Peyer's patch (tissue), 4 donors: Measurements from ENCODE around the gene LYPLA2. TPM values are rescaled to one million over a fixed set of nuclear protein-coding genes. Genes with fewer than 3 reads are reported as not detected.
A peak's percentile ranks its signal among the peaks of the same experiment; 100 is the strongest.

ENCODE experiments used
- DNase-seq, 3 donors: peaks; one replicate each; pipeline ENCODE4 v3.0.0-alpha.2; 2017 to 2019
- H3K27ac ChIP-seq, 4 donors: fragments of 200-600 bp; sonication (generic); one replicate each; pipeline ENCODE4 v1.5.1; 2016 to 2019
- H3K27me3 ChIP-seq, 2 donors: fragments of 200-600 bp; sonication (generic); one replicate each; pipeline ENCODE4 v1.5.1; 2019
- H3K36me3 ChIP-seq, 3 donors: fragments of 200-600 bp; sonication (generic); one replicate each; pipeline ENCODE4 v1.5.1; 2016 to 2019
- H3K4me1 ChIP-seq, 4 donors: fragments of 200-600 bp; sonication (generic); one replicate each; pipeline ENCODE4 v1.5.1; 2016 to 2019
- H3K4me3 ChIP-seq, 4 donors: fragments of 200-600 bp; sonication (generic); 1 replicate in 3 of 4; 2 replicates in 1 of 4; pipeline ENCODE4 v1.5.1; 2016 to 2019; ENCODE audit warnings: mild to moderate bottlenecking in 1 of 4
- H3K9me3 ChIP-seq, 4 donors: fragments of 200-600 bp; sonication (generic); one replicate each; pipeline ENCODE4 v1.5.1; 2016 to 2019; ENCODE audit warnings: mild to moderate bottlenecking in 1 of 4
- CTCF ChIP-seq, 6 experiments: fragments of 450-650 bp in 4 of 6; fragments of 200-600 bp in 2 of 6; sonication (generic) in 1 of 6; IDR thresholded peaks; one replicate each; pipeline ENCODE4 v1.5.1; 2017 to 2019; ENCODE audit warnings: antibody characterized with exemption in 6 of 6, mild to moderate bottlenecking in 3 of 6, moderate library complexity in 1 of 6
- POLR2A ChIP-seq, 2 donors: fragments of 450-650 bp; IDR thresholded peaks; one replicate each; pipeline ENCODE4 v1.5.1; 2017; ENCODE audit warnings: antibody characterized with exemption in 2 of 2, mild to moderate bottlenecking in 2 of 2, moderate library complexity in 2 of 2
- total RNA-seq, 4 donors: library from RNA; depleted of rRNA; stranded (reverse); fragments of >200 nt; gene quantifications; one replicate each; pipeline ENCODE4 v1.1.0, GENCODE V29; 2016

Gene LYPLA2
- total RNA-seq, 4 donors from 2014 or later, result 47.0 to 117 (median 105) TPM

GRCh38 chr1:23804183-23804835 lies 13.4 kb downstream of the LYPLA2 start:
- H3K4me1 ChIP-seq, result peaks cover 0 to 15% (median 15%) of the 10 kb centered on the region in 4 donors
- H3K36me3 ChIP-seq, result peaks cover 0 to 6% (median 0%) of the 10 kb centered on the region in 3 donors
- no peaks in the 10 kb centered on the region for H3K27me3 ChIP-seq
- TF ChIP-seq POLR2A (IDR thresholded peaks at IDR 0.05) (no peak), CTCF (IDR thresholded peaks at IDR 0.05) (no peak)
- peak in 1 of 3 donors; percentile 24 for DNase-seq
- peak overlapping the region in 1 of 4 donors; percentile 3 for H3K27ac ChIP-seq
- H3K4me3 ChIP-seq, result no peak overlapping the region
- H3K9me3 ChIP-seq, result no peaks in the 10 kb centered on the region

- peak in 1 of 3 donors; percentile 19 for DNase-seq
- H3K4me1 ChIP-seq, result peaks cover 0 to 15% (median 13%) of the 10 kb centered on the region in 4 donors
- H3K9me3 ChIP-seq, result no peaks in the 10 kb centered on the region
- no peak overlapping the region for H3K4me3 ChIP-seq
- TF ChIP-seq POLR2A (IDR thresholded peaks at IDR 0.05) (no peak), CTCF (IDR thresholded peaks at IDR 0.05) (no peak)
- no peak overlapping the region for H3K27ac ChIP-seq
- H3K36me3 ChIP-seq, result peaks cover 0 to 6% (median 0%) of the 10 kb centered on the region in 3 donors
- H3K27me3 ChIP-seq, result no peaks in the 10 kb centered on the region
Observed at GRCh38 chr1:23805025-23805424, 14.1 kb downstream of the LYPLA2 start.

GRCh38 chr1:23806280-23806679 lies 15.3 kb downstream of the LYPLA2 start:
- no peak for TF ChIP-seq CTCF (IDR thresholded peaks at IDR 0.05)
- no peak for TF ChIP-seq POLR2A (IDR thresholded peaks at IDR 0.05)
- Histone ChIP-seq H3K36me3 (peaks cover 0 to 6% (median 0%) of the 10 kb centered on the region in 3 donors), H3K4me3 (no peak overlapping the region), H3K4me1 (peaks cover 0 to 26% (median 9%) of the 10 kb centered on the region in 4 donors), H3K27me3 (no peaks in the 10 kb centered on the region), H3K9me3 (no peaks in the 10 kb centered on the region), H3K27ac (no peak overlapping the region)
- DNase-seq, result peak in 1 of 3 donors; percentile 25

GRCh38 chr1:23807453-23807852 lies 16.5 kb downstream of the LYPLA2 start:
- Histone ChIP-seq H3K27me3 (no peaks in the 10 kb centered on the region), H3K4me3 (no peak overlapping the region), H3K4me1 (peaks cover 0 to 21% (median 5%) of the 10 kb centered on the region in 4 donors), H3K27ac (no peak overlapping the region), H3K36me3 (peaks cover 0 to 6% (median 0%) of the 10 kb centered on the region in 3 donors), H3K9me3 (no peaks in the 10 kb centered on the region)
- peak in 1 of 3 donors; percentile 4 for DNase-seq
- TF ChIP-seq POLR2A (IDR thresholded peaks at IDR 0.05), result no peak
- no peak for TF ChIP-seq CTCF (IDR thresholded peaks at IDR 0.05)

- peaks cover 0 to 16% (median 0%) of the 10 kb centered on the region in 3 donors for H3K36me3 ChIP-seq
Observed at GRCh38 chr1:23809751-23810171, 18.8 kb downstream of the LYPLA2 start.

More at GRCh38 chr1:23809751-23810171, 18.8 kb downstream of the LYPLA2 start:
- no peaks in the 10 kb centered on the region for H3K9me3 ChIP-seq
- H3K4me3 ChIP-seq, result no peak overlapping the region
- peak; percentile 84 to 92 (median 88) for DNase-seq
- no peaks in the 10 kb centered on the region for H3K27me3 ChIP-seq
- peaks cover 0 to 21% (median 5%) of the 10 kb centered on the region in 4 donors for H3K4me1 ChIP-seq
- peak overlapping the region; percentile 27 to 51 (median 46) for H3K27ac ChIP-seq
- TF ChIP-seq CTCF (IDR thresholded peaks at IDR 0.05), result peak; percentile 65 to 92 (median 86)
- peak in 1 of 2 donors; percentile 21 for TF ChIP-seq POLR2A (IDR thresholded peaks at IDR 0.05)
